Endodermal cell (in vitro differentiated cells): ENCODE results near the gene GRIA4. TPM values are rescaled to one million over a fixed set of nuclear protein-coding genes. Genes with fewer than 3 reads are reported as not detected.

Experiments used
- DNase-seq: peaks from one replicate; pipeline ENCODE4 v3.0.0-alpha.2; 2017
- H3K27ac ChIP-seq: 2 replicates; pipeline ENCODE4 v1.5.1; 2013; ENCODE audit warnings: mild to moderate bottlenecking, low read depth, low read length, moderate library complexity
- H3K27me3 ChIP-seq: 2 replicates; pipeline ENCODE4 v1.6.1; 2013; ENCODE audit warnings: mild to moderate bottlenecking, low read length, moderate library complexity; ENCODE audit not compliant: insufficient read depth, control insufficient read depth, poor library complexity, severe bottlenecking
- H3K36me3 ChIP-seq: 2 replicates; pipeline ENCODE4 v1.7.0; 2013; ENCODE audit warnings: mild to moderate bottlenecking, low read length, moderate library complexity; ENCODE audit not compliant: control insufficient read depth, insufficient read depth
- H3K4me1 ChIP-seq: one replicate; pipeline ENCODE4 v1.7.0; 2013; ENCODE audit warnings: low read length; ENCODE audit not compliant: control insufficient read depth, insufficient read depth
- H3K4me3 ChIP-seq: 2 replicates; pipeline ENCODE4 v1.5.1; 2013; ENCODE audit warnings: mild to moderate bottlenecking, low read length, moderate library complexity
- H3K9ac ChIP-seq: 2 replicates; pipeline ENCODE4 v1.6.1; 2013; ENCODE audit warnings: mild to moderate bottlenecking, low read length, moderate library complexity; ENCODE audit not compliant: poor library complexity, severe bottlenecking; ENCODE audit errors: extremely low read depth
- H3K9me3 ChIP-seq: 2 replicates; pipeline ENCODE4 v1.6.1; 2013; ENCODE audit warnings: mild to moderate bottlenecking, low read length, moderate library complexity; ENCODE audit not compliant: control insufficient read depth
- H3K27ac Mint-ChIP-seq: 2 replicates; pipeline ENCODE4 v1.8.0; 2020; ENCODE audit warnings: mixed read lengths
- H3K27me3 Mint-ChIP-seq: 2 replicates; pipeline ENCODE4 v1.8.0; 2021; ENCODE audit warnings: mild to moderate bottlenecking, mixed read lengths; ENCODE audit not compliant: insufficient read depth
- H3K36me3 Mint-ChIP-seq: 2 replicates; pipeline ENCODE4 v1.8.0; 2020; ENCODE audit warnings: low read depth, mixed read lengths
- H3K4me1 Mint-ChIP-seq: 2 replicates; pipeline ENCODE4 v1.8.0; 2020; ENCODE audit warnings: mixed read lengths
- H3K4me3 Mint-ChIP-seq: 2 replicates; pipeline ENCODE4 v1.8.0; 2020; ENCODE audit warnings: mild to moderate bottlenecking, moderate library complexity, mixed read lengths
- H3K9me3 Mint-ChIP-seq: 2 replicates; pipeline ENCODE4 v1.8.0; 2020; ENCODE audit warnings: mild to moderate bottlenecking, mixed read lengths
- CTCF ChIP-seq: fragments of 200-600 bp; sonication (generic); conservative IDR thresholded peaks from 2 replicates; pipeline ENCODE4 v1.5.0; 2021; ENCODE audit warnings: antibody characterized with exemption, mild to moderate bottlenecking
- WGBS, 2 experiments: methylation state at CpG; one replicate each; pipeline versions ENCODE4 v1.1.5 to v1.1.7; 2013; ENCODE audit warnings: missing lambda C conversion rate in 2 of 2, mixed read lengths in 1 of 2; ENCODE audit not compliant: insufficient coverage in 1 of 2, insufficient read length in 1 of 2; 5-methylcytosine and 5-hydroxymethylcytosine counted together
- total RNA-seq, 2 donors: library from RNA; stranded (reverse); fragmentation: NEBNext Ultra II Directional in 1 of 2; extraction: Animal tissue kit (Norgen Biotek cat#: 25700) in 1 of 2; gene quantifications; 2 replicates in 1 of 2; 3 replicates in 1 of 2; pipeline ENCODE4 v1.2.1, GENCODE V29; 2021

Gene GRIA4
- total RNA-seq, 2 donors from 2014 or later, result 0.18 to 0.37 TPM

- WGBS, 2 experiments, result 89% methylated on average over 2 of the region's 2 CpGs; no CpG with 5 or more reads in 1 of the 2 experiments
- DNase-seq, result no peak
- Histone ChIP-seq H3K4me3 (no peak overlapping the region), H3K27me3 (no peaks in the 10 kb centered on the region), H3K9me3 (no peaks in the 10 kb centered on the region), H3K27ac (no peak overlapping the region), H3K36me3 (no peaks in the 10 kb centered on the region), H3K9ac (no peak overlapping the region), H3K4me1 (no peaks in the 10 kb centered on the region)
- TF ChIP-seq CTCF, result no peak
- Mint-ChIP-seq H3K27me3 (no peaks in the 10 kb centered on the region), H3K4me3 (no peak overlapping the region), H3K36me3 (no peaks in the 10 kb centered on the region), H3K9me3 (no peaks in the 10 kb centered on the region), H3K4me1 (no peaks in the 10 kb centered on the region), H3K27ac (no peak overlapping the region)
Observed at GRCh38 chr11:105622016-105622415, 12.1 kb downstream of the GRIA4 start.

GRCh38 chr11:105632316-105632715 is 22.4 kb downstream of the GRIA4 start:
- Mint-ChIP-seq H3K36me3 (no peaks in the 10 kb centered on the region), H3K4me1 (no peaks in the 10 kb centered on the region), H3K4me3 (no peak overlapping the region), H3K27ac (no peak overlapping the region), H3K27me3 (no peaks in the 10 kb centered on the region), H3K9me3 (no peaks in the 10 kb centered on the region)
- no peaks in the 10 kb centered on the region for H3K4me1 ChIP-seq
- no peak overlapping the region for H3K9ac ChIP-seq
- H3K27me3 ChIP-seq, result no peaks in the 10 kb centered on the region
- H3K9me3 ChIP-seq, result no peaks in the 10 kb centered on the region
- TF ChIP-seq CTCF, result no peak
- H3K4me3 ChIP-seq, result no peak overlapping the region
- no peak overlapping the region for H3K27ac ChIP-seq
- no peaks in the 10 kb centered on the region for H3K36me3 ChIP-seq
- no peak for DNase-seq

- Mint-ChIP-seq H3K27me3 (no peaks in the 10 kb centered on the region), H3K27ac (no peak overlapping the region), H3K9me3 (no peaks in the 10 kb centered on the region), H3K4me3 (no peak overlapping the region), H3K4me1 (peaks cover 4% of the 10 kb centered on the region), H3K36me3 (no peaks in the 10 kb centered on the region)
- no peak for DNase-seq
- Histone ChIP-seq H3K4me3 (no peak overlapping the region), H3K4me1 (no peaks in the 10 kb centered on the region), H3K9ac (no peak overlapping the region), H3K27me3 (no peaks in the 10 kb centered on the region), H3K9me3 (no peaks in the 10 kb centered on the region), H3K27ac (no peak overlapping the region), H3K36me3 (no peaks in the 10 kb centered on the region)
- 95 to 100% methylated on average over 1 to 4 of the region's 4 CpGs for WGBS, 2 experiments
- TF ChIP-seq CTCF, result no peak
Observed at GRCh38 chr11:105635466-105635865, 25.6 kb downstream of the GRIA4 start.
